ENCODE measurements around the gene FAAP100.
A peak's percentile ranks its signal among the peaks of the same experiment; 100 is the strongest.
"Not testable (repeated sequence)": the region's sequence is repeated elsewhere in the genome, so short reads cannot be mapped to it uniquely, and the experiment has no call there.

The FAAP100 gene, protein sequence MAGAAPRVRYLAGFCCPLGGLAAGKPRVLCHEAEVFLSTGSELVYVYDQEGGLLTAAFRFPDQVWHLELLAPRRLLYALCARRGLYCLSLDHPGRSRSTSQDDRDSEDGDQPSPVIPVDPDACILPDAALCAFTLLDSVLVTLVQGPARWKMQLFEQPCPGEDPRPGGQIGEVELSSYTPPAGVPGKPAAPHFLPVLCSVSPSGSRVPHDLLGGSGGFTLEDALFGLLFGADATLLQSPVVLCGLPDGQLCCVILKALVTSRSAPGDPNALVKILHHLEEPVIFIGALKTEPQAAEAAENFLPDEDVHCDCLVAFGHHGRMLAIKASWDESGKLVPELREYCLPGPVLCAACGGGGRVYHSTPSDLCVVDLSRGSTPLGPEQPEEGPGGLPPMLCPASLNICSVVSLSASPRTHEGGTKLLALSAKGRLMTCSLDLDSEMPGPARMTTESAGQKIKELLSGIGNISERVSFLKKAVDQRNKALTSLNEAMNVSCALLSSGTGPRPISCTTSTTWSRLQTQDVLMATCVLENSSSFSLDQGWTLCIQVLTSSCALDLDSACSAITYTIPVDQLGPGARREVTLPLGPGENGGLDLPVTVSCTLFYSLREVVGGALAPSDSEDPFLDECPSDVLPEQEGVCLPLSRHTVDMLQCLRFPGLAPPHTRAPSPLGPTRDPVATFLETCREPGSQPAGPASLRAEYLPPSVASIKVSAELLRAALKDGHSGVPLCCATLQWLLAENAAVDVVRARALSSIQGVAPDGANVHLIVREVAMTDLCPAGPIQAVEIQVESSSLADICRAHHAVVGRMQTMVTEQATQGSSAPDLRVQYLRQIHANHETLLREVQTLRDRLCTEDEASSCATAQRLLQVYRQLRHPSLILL

DNA sequence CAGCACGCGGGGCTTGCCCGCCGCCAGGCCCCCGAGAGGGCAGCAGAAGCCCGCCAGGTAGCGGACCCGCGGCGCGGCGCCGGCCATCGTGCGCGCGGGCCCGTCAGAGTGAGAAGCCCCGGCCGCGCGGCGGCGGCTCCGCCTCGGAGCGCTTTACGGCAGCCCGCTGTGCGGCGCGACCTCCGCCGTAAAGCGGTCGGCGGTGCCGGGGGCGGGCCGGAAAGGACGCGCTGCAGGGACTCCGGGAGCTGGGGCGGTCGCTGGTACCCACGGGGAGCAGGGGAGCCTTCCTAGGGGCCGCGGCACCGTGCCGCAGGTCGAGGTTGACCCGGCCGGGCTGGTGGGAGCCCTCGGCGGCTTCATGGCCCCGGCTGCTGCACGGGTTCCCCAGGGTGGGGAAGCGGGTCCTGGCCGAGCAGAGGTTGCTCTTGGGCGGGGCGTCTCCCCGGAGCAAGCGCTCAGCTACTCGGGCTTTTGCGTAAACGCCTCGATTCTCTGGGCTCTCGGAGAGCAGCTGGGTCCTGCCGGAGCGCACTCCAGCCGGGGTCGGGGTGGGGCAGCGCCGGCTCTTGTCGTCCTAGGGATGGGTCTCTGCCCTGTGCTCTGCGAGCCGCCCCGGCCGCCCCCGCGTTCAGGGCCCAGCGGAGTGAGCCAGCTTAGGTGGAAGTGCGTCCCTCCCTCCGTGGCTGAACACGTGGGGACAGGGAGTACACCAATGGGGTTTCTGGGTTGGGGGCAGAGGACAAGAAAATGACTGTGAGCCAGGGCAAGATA, at the start of gene FAAP100:
FAAP100 (minus strand) TSS at position 110 of the 774 bp plus-strand sequence; CDS start at position 87, 23 bp downstream.
- DNase-seq (ENCODE audit: low spot score), result peak; percentile 81

DNA sequence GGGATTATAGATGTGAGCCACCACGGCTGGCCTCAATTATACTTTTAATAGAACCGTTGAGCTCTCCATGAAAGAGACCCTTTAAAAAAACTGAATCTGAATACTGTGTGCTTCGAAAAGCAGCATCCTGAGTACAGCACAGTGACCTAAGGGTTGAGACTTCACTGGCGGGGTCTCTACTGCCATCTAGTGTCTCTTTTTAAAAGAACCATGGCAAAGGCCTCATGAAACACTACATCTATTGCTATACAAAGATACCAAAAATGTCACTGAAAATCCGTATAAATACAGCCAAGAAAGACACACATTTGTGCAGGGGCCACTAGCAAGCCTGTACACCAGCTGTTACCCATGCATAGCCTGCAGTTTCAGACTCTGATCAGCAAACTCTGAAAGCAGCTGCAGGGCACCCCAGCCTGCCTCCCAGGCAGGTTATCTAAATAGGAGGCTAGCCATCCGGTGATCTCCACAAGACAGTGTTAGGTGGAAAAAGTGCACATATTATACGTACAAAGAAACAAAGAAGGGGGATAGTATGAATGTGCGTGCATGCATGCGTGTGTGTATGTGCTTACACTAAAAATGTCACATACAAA, 49.5 kb upstream of the FAAP100 start:
- peak; percentile 59 for DNase-seq (ENCODE audit: low spot score)

DNA sequence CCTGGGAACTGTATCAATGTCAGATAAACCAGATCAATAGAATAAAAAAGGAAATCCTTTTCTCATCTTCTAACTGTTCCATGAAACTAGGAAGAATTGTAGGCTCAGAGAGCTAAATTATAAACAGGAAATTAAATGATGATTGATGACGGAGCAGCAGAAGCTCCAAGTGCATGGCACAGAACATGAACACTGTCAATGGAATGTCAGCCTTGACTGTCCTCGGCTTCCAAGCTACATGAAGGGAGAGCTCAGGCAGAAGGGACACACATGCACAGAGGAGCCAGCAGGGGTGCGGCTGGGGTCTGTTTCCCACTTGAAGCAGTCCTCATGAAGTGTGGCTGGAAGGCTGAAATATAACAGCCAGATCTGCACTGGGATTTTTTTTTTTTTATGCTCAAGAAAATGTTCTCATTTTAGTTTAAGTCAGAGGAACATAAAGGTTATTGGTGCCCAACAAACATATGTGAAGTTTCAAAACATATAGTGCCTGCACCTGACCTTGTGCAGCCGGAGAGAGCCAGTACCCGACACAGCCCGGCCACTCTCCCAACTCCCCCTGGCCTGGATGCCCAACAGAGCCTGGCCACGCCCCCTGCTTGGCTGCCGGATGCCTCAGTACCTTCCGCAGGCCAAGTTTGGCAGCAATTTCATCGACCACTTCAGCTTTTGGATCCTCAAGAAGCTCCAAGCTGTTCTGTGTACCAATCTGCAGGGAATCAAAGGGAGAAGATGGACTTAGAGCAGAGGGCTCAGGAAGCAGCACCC, 47.8 kb upstream of the FAAP100 start:
- no peak for DNase-seq (ENCODE audit: low spot score)

DNA sequence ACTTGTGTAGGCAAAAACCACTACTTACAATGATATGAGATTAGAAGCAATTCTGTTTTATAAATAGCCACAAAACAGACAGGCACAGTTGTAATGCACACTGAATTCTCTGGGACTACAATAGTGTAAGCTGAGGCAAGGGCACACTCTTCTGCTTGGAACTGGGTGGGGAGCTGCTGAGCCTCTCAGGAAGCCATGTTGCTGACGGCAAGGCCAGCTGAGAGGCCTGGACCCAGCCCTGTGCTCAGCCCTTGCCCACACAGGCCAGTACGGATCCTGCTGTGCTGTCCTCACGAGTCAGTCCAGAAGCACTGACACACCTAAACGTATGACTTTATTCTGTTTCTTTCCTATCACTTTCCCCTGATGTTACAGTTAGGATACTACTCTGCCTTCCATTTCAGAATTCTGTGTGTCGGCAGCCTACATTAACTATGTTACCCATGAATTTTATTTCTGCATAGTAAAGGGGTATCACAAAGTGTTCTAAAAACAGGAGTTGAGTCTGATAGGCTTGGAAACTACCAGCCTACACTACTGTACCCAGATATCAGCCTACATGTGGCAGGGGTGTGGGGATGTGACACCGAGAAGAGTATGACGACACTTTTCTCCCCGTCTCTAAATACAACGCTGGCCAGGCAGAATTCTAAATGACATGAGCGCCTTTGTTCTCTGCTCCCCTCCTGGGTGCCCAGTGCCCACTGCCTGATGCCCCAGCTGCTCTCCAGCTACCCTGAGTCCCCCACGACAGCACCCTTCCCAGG, 41.1 kb upstream of the FAAP100 start:
- DNase-seq (ENCODE audit: low spot score), result no peak

DNA sequence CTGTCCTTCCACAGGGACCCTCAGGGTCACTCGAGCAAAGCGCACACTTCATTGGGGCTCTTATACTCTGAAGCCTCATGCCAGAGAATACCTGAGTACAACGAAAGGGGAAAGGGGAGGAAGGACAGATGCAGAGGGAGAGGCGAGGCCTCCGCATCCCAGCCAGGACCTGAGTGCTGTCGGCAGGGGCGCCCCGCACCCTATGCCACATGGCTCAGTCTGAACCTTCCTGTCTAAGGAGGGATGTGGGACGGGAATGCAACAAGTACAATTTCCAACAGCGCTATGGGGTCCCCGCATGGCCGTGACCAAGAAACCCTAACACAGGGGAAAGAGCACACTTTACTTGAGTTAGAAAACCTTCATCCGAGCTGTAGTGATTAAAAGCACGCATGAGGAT, 39.8 kb upstream of the FAAP100 start:
- DNase-seq (ENCODE audit: low spot score), result no peak

DNA sequence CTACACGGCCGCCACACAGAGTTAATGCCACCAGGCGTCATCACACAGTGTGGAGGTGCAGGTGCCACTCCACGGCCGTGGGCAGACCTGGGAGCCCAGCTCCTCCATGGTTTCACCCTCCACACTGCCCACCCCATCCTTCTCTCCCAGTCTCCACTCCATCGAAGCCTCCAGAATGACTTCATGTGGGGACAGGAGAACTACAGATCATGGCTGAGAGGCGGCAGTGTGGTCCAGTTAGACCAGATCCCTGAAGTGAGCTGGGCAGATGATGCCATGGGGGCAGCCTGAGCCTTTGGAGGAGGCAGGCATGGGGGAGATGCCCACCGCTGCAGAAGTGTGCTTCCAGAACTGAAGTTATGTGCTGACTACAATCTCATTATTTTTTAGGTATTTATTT, 38.0 kb upstream of the FAAP100 start:
- no peak for DNase-seq (ENCODE audit: low spot score)

DNA sequence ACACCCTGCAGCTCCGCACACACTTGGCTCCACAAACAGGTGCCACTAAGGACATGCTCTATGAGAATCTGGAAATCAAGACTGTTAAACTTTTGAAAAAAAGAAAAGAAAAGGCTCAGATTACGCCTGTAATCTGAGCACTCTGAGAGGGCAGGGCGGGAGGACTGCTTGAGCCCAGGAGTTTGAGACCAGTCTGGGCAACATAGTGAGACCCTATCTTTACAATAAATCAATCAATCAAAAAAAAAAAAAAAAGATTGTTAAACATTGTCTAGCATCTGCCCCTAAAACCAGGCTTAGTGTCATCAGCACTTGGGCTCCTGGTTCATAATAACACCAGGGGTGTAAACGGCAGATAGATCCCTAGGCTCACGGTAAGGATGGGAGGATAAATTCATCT, 37.5 kb upstream of the FAAP100 start:
- DNase-seq (ENCODE audit: low spot score), result no peak

DNA sequence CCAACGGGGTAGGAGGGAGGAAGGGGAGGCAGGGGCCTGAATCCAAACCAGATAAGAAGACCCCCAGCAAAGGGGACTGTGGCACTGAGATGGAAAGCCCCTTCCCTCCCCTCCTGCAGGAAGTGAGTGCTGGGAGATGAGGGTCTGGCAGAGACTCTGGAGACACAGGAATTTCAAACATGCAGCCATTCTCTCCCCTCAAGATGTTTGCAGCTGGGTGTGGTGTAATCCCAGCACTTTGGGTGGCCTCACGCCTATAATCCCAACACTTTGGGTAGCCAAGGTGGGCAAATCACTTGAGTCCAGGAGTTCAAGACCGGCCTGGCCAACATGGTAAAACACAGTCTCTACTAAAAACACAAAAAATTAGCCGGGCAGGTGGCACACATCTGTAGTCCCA, 33.9 kb upstream of the FAAP100 start:
- DNase-seq (ENCODE audit: low spot score), result no peak

DNA sequence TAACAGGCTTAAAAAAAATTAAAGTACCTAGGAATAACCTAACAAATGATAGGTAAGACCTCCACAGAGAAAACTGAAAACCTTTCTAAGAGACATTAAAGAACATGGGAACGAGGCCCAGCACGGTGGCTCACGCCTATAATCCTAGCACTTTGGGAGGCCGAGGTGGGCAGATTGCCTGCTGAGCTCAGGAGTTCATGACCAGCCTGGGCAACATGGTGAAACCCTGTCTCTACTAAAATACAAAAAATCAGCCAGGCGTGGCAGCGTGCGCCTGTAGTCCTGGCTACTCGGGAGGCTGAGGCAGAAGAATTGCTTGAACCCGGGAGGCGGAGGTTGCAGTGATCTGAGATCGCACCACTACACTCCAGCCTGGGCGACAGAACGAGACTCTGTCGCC, 32.6 kb upstream of the FAAP100 start:
- not testable (repeated sequence) for DNase-seq (ENCODE audit: low spot score)

DNA sequence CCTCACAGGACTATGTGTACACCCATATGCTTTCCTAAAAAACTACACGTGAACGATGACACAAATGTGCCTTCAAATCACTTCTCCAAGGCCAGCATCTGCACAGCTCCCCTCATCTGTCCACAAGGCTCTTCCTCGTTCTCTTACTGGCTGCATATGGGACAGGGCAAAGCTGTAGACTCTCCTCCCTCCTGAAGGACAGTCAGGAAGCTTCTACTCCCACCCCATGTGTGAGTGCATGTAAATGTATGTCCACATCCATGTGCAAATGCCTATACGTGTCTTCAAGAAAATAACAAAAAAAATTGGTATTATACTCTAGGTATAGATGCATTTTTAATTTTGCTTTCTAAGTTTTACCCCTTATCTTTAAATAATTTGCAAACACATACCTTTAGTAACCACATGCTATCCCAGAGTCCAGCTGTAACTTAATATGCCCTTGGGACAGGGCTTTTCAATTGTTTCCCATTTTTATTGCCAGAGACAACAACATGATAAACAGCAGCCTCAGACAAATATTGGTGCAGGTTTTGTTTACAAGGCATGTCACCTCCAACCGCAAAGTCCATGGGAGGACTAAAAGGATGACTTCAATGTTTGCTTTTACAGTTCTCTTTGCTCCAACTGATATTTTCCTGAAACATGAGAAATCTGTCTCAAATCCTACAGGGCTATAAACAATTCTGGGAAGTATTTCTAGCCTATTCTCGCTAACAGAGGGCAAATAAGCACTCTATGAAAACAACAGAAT, 31.6 kb upstream of the FAAP100 start:
- DNase-seq (ENCODE audit: low spot score), result no peak

DNA sequence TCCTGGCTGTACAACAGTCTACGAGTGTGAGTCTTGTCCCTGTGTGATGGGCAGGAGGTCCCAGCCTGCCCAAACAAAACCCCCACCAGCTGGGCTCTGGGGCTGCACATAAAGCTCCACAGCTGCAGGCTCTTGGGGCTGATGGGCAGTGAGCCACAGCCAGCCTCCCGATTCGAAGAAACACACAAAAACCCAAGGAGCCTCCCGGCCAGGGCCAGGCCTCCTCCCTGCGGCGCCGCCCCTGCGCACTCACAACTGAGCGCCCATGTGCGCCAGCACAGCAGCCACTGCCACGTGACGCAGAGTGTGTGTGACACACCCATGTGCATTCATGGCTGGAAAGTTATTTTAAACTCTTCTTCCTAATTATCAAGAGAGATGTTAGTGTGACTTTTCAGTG, 30.6 kb upstream of the FAAP100 start:
- no peak for DNase-seq (ENCODE audit: low spot score)

DNA sequence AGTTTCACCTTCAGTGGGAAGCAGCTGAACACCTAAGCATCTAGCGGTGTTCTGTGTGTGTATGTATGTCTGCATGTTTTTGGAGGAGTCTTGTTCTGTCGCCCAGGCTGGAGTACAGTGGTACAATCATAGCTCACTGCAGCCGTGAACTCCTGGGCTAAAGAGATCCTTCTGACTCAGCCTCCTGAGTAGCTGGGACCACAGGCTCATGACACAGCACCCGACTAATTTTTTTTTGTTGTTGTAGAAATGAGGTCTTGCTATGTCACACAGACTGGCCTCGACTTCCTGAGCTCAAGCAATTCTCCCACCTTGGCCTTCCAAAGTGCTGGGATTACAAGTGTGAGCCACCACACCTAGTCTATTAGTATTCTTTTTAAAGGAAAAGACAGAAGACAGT, 30.2 kb upstream of the FAAP100 start:
- no peak for DNase-seq (ENCODE audit: low spot score)

DNA sequence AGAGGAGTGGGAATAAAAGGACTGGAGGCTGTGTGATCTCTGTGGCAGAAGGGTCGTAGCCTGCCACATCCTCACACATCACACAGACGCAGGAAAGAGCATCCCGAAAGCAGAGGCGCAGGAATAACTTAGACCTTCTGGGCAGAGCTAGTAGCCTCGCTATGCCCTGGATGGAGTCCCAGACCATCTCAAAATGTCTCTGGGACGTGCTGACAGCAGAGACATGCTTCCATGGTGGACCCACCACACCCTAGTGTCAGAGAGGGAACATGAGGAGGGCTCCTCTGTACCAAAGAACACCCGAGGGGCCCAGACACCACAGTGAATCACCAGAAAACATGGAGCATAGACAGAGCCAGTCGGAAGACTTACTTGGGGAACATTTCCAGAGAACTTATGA, 29.6 kb upstream of the FAAP100 start:
- no peak for DNase-seq (ENCODE audit: low spot score)

DNA sequence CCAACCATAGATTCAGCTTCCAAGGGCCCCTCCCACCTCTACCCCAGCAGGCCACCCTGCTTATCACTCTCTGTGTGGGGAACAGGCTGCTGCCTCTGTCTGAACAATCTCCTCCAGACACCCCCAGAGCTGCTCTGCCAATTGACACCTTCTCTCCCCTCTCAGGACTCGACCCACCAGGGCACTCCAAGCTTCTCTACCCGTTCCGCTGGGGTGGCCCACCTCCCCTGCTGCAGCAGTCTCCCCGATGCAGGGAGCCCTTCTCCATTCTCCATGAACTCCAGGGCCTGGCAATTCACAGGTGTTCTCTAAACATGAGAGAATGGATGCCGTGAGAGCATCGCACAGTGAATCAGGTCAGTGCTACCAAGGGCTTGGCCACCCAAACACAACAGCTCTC, 28.3 kb upstream of the FAAP100 start:
- no peak for DNase-seq (ENCODE audit: low spot score)

DNA sequence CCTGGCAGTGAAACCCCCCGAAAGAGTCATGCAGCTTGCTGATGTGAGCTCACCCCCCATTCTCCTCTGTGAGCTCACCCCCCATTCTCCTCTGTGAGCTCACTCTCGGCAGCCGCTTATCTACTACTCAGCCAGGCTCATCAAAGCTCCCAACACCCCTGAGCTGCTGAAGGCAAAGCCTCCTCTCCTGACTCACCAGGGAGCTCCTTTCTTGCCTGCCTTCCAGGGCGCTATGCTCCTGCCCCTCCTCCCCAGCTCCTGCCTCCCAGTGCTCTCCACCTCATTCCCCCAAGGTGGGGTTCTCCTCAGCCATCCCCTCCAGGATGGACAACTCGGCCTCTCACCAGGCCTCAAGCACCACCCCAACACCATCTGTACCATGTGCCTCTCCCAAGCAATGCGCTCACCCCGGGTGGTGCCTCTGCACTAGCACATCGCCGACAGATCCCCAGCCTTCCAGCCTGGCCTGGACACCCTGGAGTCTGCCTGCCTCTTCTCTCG, 27.7 kb upstream of the FAAP100 start:
- no peak for DNase-seq (ENCODE audit: low spot score)

DNA sequence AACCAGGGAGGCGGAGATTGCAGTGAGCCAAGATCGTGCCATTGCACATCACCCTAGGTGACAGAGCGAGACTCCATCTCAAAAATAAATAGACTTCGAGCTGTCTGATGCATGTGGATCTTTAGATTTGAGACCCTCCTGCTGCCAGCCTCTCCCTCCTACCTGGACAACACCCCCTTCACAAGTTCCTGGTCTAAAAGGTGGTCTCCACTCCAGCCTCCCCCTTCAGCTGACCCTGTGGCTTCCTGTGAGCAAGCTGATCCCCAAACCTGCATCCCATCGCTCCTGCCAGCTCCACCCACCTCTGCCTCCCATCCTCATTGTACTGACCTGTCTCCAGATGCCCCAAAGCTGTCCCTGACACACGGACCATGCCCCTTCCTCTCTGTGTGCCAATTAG, 27.1 kb upstream of the FAAP100 start:
- DNase-seq (ENCODE audit: low spot score), result no peak

DNA sequence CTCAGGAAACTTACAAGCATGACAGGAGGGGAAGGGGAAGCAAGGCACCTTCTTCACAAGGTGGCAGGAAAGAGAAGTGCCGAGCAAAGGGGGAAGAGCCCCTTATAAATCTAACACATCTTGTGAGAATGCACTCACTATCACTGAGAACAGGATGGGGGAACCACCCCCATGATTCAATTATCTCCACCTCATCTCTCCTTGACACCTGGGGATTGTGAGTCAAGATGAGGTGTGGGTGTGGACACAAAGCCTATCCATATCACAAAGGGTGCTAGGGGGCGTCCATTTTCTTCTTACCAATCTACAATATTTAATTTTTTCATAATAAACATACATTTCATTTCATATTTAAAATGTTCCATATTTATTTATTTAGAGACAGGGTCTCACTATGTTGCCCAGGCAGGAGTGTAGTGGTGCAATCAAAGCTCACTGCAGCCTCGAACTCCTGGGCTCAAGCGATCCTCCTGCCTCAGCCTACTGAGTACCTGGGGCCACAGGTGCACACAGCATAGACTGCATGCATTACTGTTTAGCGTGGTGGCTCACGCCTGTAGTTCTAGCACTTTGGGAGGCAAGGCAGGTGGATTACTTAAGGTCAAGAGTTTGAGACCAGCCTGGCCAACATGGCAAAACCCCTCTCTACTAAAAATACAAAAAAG, 26.5 kb upstream of the FAAP100 start:
- DNase-seq (ENCODE audit: low spot score), result no peak

DNA sequence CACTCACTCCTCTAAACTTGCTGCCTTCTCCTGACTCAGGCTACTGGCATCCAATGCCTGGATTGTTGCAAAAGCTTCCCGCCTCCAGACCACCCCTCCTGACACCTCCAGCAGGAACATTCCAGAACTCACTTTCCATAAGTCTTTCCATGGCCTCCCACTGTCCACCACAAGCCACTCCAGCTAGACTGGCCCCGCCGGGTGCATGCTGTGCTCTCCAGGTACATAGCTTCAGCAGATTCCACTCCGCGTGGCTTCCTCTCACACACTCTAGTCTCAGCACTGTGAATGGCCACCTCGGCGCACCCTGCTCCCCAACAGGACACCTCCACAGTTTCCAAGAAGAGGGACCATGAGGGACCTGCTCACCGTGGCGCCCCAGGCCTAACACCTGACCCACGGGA, 25.9 kb upstream of the FAAP100 start:
- DNase-seq (ENCODE audit: low spot score), result no peak

Measured in COLO829 (cell line).